PC-3 (cell line): ENCODE results near the gene PM20D1. TPM values are rescaled to one million over a fixed set of nuclear protein-coding genes. Genes with fewer than 3 reads are reported as not detected.
"Not testable (repeated sequence)": the region's sequence is repeated elsewhere in the genome, so short reads cannot be mapped to it uniquely, and the experiment has no call there.

Experiments used
- ATAC-seq: fragments of 200-7000 bp; cut with Tn5 transposase; 2 replicates; pipeline ENCODE4 v1.9.1; 2020; ENCODE audit warnings: mild to moderate bottlenecking, moderate library complexity
- Bru-seq: library from RNA; stranded (reverse); fragments of 400-500 nt; gene quantifications from one replicate; lab custom pipeline; 2021; lab: Mats Ljungman, UMichigan
- BruChase-seq, 2 experiments: library from RNA; stranded (reverse); fragments of 400-500 nt; gene quantifications; one replicate each; lab custom pipeline; 2021; lab: Mats Ljungman, UMichigan
- BruUV-seq: library from RNA; stranded (reverse); fragments of 400-500 nt; replicated peaks from 2 replicates; lab custom pipeline; 2021; lab: Mats Ljungman, UMichigan
- CTCF ChIA-PET: fragments of 300-600 bp; sonication (Branson Sonifier 250); formaldehyde crosslinking; loops from one replicate; lab custom pipeline; 2022; ENCODE audit warnings: antibody characterized with exemption; lab: Charles Lee
- POLR2A ChIA-PET: fragments of 300-600 bp; sonication (Branson Sonifier 250); formaldehyde crosslinking; loops from one replicate; lab custom pipeline; 2022; ENCODE audit warnings: antibody characterized with exemption; ENCODE audit not compliant: unreplicated experiment; lab: Charles Lee
- DNase-seq: peaks from one replicate; pipeline ENCODE4 v3.0.0-alpha.2; 2015
- H2AFZ ChIP-seq: fragments of 300-600 bp; sonication (generic); 2 replicates; pipeline ENCODE4 v1.6.0; 2016; ENCODE audit warnings: antibody characterized with exemption, low read length
- H3F3A ChIP-seq: fragments of 300-600 bp; sonication (generic); one replicate; pipeline ENCODE4 v1.6.0; 2017; ENCODE audit warnings: antibody characterized with exemption, low read length, control low read depth, mild to moderate bottlenecking; ENCODE audit not compliant: unreplicated experiment
- H3K27ac ChIP-seq: fragments of 300-600 bp; sonication (generic); 2 replicates; pipeline ENCODE4 v1.5.1; 2016; ENCODE audit warnings: mild to moderate bottlenecking, low read length
- H3K27me3 ChIP-seq: fragments of 300-600 bp; sonication (generic); 2 replicates; pipeline ENCODE4 v1.6.1; 2016; ENCODE audit warnings: low read length, mixed read lengths
- H3K36me3 ChIP-seq: fragments of 300-600 bp; sonication (generic); 2 replicates; pipeline ENCODE4 v1.6.1; 2016; ENCODE audit warnings: low read depth, mixed run types, low read length, mixed read lengths
- H3K4me1 ChIP-seq: fragments of 300-600 bp; sonication (generic); 2 replicates; pipeline ENCODE4 v1.5.1; 2016; ENCODE audit warnings: low read length; ENCODE audit not compliant: insufficient read depth
- H3K4me2 ChIP-seq: fragments of 300-600 bp; sonication (generic); 2 replicates; pipeline ENCODE4 v1.6.0; 2016; ENCODE audit warnings: low read length
- H3K4me3 ChIP-seq: fragments of 300-600 bp; sonication (generic); 2 replicates; pipeline ENCODE4 v1.5.1; 2016; ENCODE audit warnings: mild to moderate bottlenecking, low read length, mixed read lengths
- H3K79me2 ChIP-seq: fragments of 300-600 bp; sonication (generic); 2 replicates; pipeline ENCODE4 v1.6.1; 2017; ENCODE audit warnings: low read length, mixed read lengths
- H3K9ac ChIP-seq: fragments of 300-600 bp; sonication (generic); 2 replicates; pipeline ENCODE4 v1.6.0; 2016; ENCODE audit warnings: mild to moderate bottlenecking, low read length
- H3K9me2 ChIP-seq: fragments of 300-600 bp; sonication (generic); replicated peaks from 2 replicates; pipeline ENCODE4 v1.6.1; 2016; ENCODE audit warnings: mixed run types, low read length, mixed read lengths
- H3K9me3 ChIP-seq: fragments of 300-600 bp; sonication (generic); 2 replicates; pipeline ENCODE4 v1.6.1; 2016; ENCODE audit warnings: low read length, mixed read lengths
- H4K20me1 ChIP-seq: fragments of 300-600 bp; sonication (generic); 2 replicates; pipeline ENCODE4 v1.6.1; 2016; ENCODE audit warnings: low read length, mixed read lengths
- EZH2 ChIP-seq: fragments of 300-600 bp; sonication (generic); IDR thresholded peaks from one replicate; pipeline ENCODE4 v1.6.1; 2017; ENCODE audit warnings: antibody characterized with exemption, mild to moderate bottlenecking, low read length; ENCODE audit not compliant: unreplicated experiment
- EZH2phosphoT487 ChIP-seq: fragments of 300-600 bp; sonication (generic); IDR thresholded peaks from 2 replicates; pipeline ENCODE4 v1.6.1; 2018; ENCODE audit warnings: mild to moderate bottlenecking, antibody characterized with exemption, low read length, borderline replicate concordance
- intact Hi-C: fragments of 100-400 bp; cut with micrococcal nuclease; formaldehyde crosslinking; loops from 2 replicates; pipeline ENCODE4 v1.9.0; 2023
- long read RNA-seq: library from polyadenylated mRNA; unstranded; transcript quantifications from one replicate; pipeline ENCODE4 v2.0.0, GENCODE V29; 2021; ENCODE audit not compliant: unreplicated experiment
- total RNA-seq: library from RNA; depleted of rRNA; stranded (reverse); fragments of >200 nt; gene quantifications from 2 replicates; pipeline ENCODE4 v1.2.3, GENCODE V29; 2014; rRNA removed
- TF ChIP-seq, protein P1 (sequence below): fragments of 300-600 bp; sonication (generic); conservative IDR thresholded peaks from 2 replicates; pipeline ENCODE4 v1.5.1; 2017; ENCODE audit warnings: antibody characterized with exemption, low read depth, mild to moderate bottlenecking, low read length

Gene PM20D1, protein sequence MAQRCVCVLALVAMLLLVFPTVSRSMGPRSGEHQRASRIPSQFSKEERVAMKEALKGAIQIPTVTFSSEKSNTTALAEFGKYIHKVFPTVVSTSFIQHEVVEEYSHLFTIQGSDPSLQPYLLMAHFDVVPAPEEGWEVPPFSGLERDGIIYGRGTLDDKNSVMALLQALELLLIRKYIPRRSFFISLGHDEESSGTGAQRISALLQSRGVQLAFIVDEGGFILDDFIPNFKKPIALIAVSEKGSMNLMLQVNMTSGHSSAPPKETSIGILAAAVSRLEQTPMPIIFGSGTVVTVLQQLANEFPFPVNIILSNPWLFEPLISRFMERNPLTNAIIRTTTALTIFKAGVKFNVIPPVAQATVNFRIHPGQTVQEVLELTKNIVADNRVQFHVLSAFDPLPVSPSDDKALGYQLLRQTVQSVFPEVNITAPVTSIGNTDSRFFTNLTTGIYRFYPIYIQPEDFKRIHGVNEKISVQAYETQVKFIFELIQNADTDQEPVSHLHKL
- total RNA-seq (not detected in 2 replicates), Bru-seq, nascent RNA (percentile 4 among the genes with signal in this experiment), BruChase-seq, experiment 1, labeled RNA remaining after a 6-hour chase (not detected), BruChase-seq, experiment 2, labeled RNA remaining after a 2-hour chase (not detected)
- long read RNA-seq = 0 reads

DNA sequence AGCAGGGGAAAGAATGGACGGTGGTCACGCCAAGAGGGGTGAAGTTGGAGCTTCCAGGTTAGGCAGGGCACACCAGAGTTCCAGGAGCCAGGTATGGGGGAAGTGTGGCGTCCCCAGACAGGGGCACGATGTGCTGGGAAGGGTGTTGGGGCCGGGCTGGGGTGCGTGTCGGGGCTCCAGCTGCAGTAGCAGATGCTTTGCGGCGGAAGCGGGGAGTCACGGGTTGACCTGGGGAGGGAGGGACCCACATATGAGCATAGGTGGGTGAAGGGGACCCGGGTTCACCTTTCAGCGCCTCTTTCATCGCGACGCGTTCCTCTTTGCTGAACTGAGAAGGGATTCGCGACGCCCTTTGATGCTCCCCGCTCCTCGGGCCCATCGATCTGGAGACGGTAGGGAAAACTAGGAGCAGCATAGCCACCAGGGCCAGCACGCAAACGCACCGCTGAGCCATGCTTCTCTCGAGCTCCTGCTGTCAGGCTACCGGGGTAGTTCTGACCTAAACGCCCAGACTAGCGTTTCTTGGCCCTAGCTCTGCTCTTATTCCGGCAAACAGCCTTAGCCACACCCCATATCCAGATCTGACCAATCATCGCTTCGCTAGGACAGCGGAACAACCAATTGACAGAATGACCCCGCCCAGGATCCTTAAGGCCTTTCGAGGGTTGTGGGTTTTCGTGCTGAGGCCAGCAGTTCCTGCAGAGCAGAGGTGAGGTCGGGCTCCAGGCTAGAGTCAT lies at the start of gene PM20D1:
TSS of gene PM20D1 (minus strand) at position 514 of the 737 bp plus-strand sequence. CDS start at position 454, 60 bp downstream.
- H3K9ac ChIP-seq = no peak within 1 kb of the TSS

DNA sequence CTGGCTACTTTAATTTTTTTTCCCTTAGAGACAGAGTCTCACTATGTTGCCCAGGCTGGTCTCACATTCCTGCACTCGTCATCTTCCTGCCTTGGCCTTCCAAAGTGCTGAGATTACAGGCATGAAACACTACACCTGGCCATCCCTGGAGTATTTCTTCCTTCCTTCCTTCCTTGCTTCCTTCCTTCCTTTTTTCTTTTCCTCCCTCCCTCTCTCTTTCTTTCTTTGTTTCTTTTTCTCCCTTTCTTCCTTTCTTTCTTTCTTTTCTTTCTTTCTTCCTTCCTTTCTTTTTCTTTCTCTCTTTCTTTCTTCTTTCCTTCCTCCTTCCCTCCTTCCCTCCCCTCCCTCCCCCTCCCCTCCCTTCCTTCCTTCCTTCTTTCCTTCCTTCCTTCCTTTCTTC lies 46.4 kb upstream of the PM20D1 start:
- intact Hi-C loops = no loop called here
- ATAC-seq (no peak), DNase-seq (no peak)
- H3K9me2 ChIP-seq = no peaks in the 10 kb centered on the region
- H3K27me3 ChIP-seq = no peaks in the 10 kb centered on the region
- H3K79me2 ChIP-seq = no peaks in the 10 kb centered on the region
- H2AFZ ChIP-seq = no peak overlapping the region
- ChIA-PET POLR2A (no interaction called here), CTCF (no interaction called here)
- no peak overlapping the region for H3K4me2 ChIP-seq
- no peaks in the 10 kb centered on the region for H3K9me3 ChIP-seq
- no peaks in the 10 kb centered on the region for H4K20me1 ChIP-seq
- H3K9ac ChIP-seq = no peak overlapping the region
- no peaks in the 10 kb centered on the region for H3F3A ChIP-seq
- BruUV-seq = no TSS peak
- H3K4me3 ChIP-seq = no peak overlapping the region
- TF ChIP-seq EZH2 (no peak), EZH2phosphoT487 (no peak)
- TF ChIP-seq, protein P1, sequence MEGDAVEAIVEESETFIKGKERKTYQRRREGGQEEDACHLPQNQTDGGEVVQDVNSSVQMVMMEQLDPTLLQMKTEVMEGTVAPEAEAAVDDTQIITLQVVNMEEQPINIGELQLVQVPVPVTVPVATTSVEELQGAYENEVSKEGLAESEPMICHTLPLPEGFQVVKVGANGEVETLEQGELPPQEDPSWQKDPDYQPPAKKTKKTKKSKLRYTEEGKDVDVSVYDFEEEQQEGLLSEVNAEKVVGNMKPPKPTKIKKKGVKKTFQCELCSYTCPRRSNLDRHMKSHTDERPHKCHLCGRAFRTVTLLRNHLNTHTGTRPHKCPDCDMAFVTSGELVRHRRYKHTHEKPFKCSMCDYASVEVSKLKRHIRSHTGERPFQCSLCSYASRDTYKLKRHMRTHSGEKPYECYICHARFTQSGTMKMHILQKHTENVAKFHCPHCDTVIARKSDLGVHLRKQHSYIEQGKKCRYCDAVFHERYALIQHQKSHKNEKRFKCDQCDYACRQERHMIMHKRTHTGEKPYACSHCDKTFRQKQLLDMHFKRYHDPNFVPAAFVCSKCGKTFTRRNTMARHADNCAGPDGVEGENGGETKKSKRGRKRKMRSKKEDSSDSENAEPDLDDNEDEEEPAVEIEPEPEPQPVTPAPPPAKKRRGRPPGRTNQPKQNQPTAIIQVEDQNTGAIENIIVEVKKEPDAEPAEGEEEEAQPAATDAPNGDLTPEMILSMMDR = no peak
- H3K36me3 ChIP-seq = no peaks in the 10 kb centered on the region
- no peak overlapping the region for H3K27ac ChIP-seq
- H3K4me1 ChIP-seq = no peaks in the 10 kb centered on the region

More for the DNA sequence above, at the start of gene PM20D1:
- Histone ChIP-seq H3K79me2 (no peaks in the 10 kb centered on the region), H3K36me3 (no peaks in the 10 kb centered on the region), H3K4me3 (no peak within 1 kb of the TSS), H2AFZ (no peak within 1 kb of the TSS), H3K27me3 (no peaks in the 10 kb centered on the region), H3K4me2 (no peak within 1 kb of the TSS), H3K27ac (no peak within 1 kb of the TSS), H3F3A (no peaks in the 10 kb centered on the region), H4K20me1 (no peaks in the 10 kb centered on the region), H3K9me3 (no peaks in the 10 kb centered on the region), H3K9me2 (no peaks in the 10 kb centered on the region), H3K4me1 (0 out of 2 replicates have a peak, but pooled peaks cover 6% of the 10 kb centered on the region)
- no TSS peak for BruUV-seq
- intact Hi-C loops = no loop called here
- TF ChIP-seq, protein P1 = no peak
- TF ChIP-seq EZH2 = no peak
- no peak for DNase-seq
- no peak for ATAC-seq
- ChIA-PET CTCF (no interaction called here), POLR2A (no interaction called here)

DNA sequence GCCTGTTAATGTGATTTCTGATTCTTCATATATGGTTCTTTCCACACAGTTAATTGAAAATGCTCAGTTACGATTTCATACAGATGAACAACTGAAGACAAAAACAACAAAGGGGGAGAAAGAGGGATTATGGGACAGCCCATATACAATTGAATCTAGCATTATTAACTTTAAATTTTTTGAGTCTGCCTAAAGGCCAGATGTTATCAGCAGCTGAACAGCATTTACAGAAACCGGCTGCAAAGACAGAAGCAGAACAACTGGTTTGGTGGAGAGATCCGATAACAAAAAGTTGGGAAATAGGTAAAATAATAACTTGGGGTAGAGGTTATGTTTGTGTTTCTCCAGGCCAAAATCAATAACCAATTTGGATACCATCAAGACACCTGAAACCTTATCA lies 44.2 kb upstream of the PM20D1 start:
- H3K9me3 ChIP-seq, H3K4me2 ChIP-seq, DNase-seq, H4K20me1 ChIP-seq, H3K27me3 ChIP-seq, CTCF ChIA-PET, H3K27ac ChIP-seq, H3F3A ChIP-seq, H3K36me3 ChIP-seq, H3K4me3 ChIP-seq, H3K9ac ChIP-seq, ATAC-seq, H3K9me2 ChIP-seq, POLR2A ChIA-PET, H3K79me2 ChIP-seq, intact Hi-C loops, BruUV-seq, H2AFZ ChIP-seq: not testable (repeated sequence)
- peaks cover 12% of the 10 kb centered on the region for H3K4me1 ChIP-seq

DNA sequence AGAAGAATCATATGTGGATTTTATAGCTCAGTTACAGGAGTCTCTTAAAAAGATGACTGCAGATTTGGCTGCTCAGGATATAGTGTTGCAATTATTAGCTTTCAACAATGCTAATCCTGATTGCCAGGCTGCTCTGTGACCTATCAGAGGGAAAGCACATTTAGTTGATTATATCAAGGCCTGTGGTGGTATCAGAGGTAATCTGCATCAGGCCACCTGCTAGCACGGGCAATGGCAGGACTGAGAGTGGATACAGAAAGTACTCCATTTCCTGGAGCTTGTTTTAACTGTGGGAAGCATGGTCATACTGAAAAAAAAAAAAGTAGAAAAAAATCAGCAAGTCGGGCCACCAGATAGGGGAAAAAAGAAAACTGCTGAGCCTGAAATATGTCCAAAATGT lies 42.2 kb upstream of the PM20D1 start:
- ATAC-seq, BruUV-seq, H3K27ac ChIP-seq, H3K4me3 ChIP-seq, H2AFZ ChIP-seq, intact Hi-C loops, H3K4me2 ChIP-seq, H3K36me3 ChIP-seq, H3K9me2 ChIP-seq, H3K9ac ChIP-seq, H3K27me3 ChIP-seq, H3F3A ChIP-seq, CTCF ChIA-PET, H3K79me2 ChIP-seq, H4K20me1 ChIP-seq, DNase-seq, POLR2A ChIA-PET, H3K9me3 ChIP-seq: not testable (repeated sequence)
- peaks cover 16% of the 10 kb centered on the region for H3K4me1 ChIP-seq
